SK-N-MC (cell line): ENCODE data around the gene ORC6.

Source experiments
- EZH2 ChIP-seq: fragments of 200-600 bp; sonication (generic); IDR thresholded peaks from one replicate; pipeline ENCODE4 v1.6.1; 2017; ENCODE audit warnings: antibody characterized with exemption
- POLR2AphosphoS5 ChIP-seq: IDR thresholded peaks from 2 replicates; pipeline ENCODE4 v1.6.1; 2012; ENCODE audit warnings: mild to moderate bottlenecking, low read depth, low read length, borderline replicate concordance

GRCh38 chr16:46686815-46687473 lies 2.5 kb upstream of the ORC6 start:
- TF ChIP-seq POLR2AphosphoS5 (no peak), EZH2 (no peak)
